Left ventricle myocardium inferior (tissue), 1 donor: ENCODE results near the gene SS18L1. TPM values are rescaled to one million over a fixed set of nuclear protein-coding genes. Genes with fewer than 3 reads are reported as not detected.

Source experiments
- DNase-seq: peaks from one replicate; pipeline ENCODE4 v3.0.0-alpha.2; 2020
- H3K27ac ChIP-seq: fragments of 200-600 bp; replicated peaks from 2 replicates; pipeline ENCODE4 v1.8.0; 2021
- H3K27me3 ChIP-seq: fragments of 200-600 bp; 2 replicates; pipeline ENCODE4 v1.8.0; 2021; ENCODE audit warnings: low read depth
- H3K36me3 ChIP-seq: fragments of 200-600 bp; 2 replicates; pipeline ENCODE4 v1.8.0; 2021
- H3K4me1 ChIP-seq: fragments of 200-600 bp; 2 replicates; pipeline ENCODE4 v1.8.0; 2021
- H3K4me3 ChIP-seq: fragments of 200-600 bp; 2 replicates; pipeline ENCODE4 v1.8.0; 2021; ENCODE audit warnings: mild to moderate bottlenecking, moderate library complexity
- H3K9me3 ChIP-seq: fragments of 200-600 bp; replicated peaks from 2 replicates; pipeline ENCODE4 v1.8.0; 2021
- CTCF ChIP-seq: fragments of 200-600 bp; IDR thresholded peaks from 2 replicates; pipeline ENCODE4 v1.8.0; 2021; ENCODE audit warnings: antibody characterized with exemption, mild to moderate bottlenecking, borderline replicate concordance
- intact Hi-C: fragments of 100-400 bp; cut with micrococcal nuclease; formaldehyde crosslinking; loops from one replicate; pipeline ENCODE4 v1.11.0; 2022
- total RNA-seq: library from RNA; stranded (reverse); fragmentation: NEBNext Ultra II Directional; extraction: Animal tissue kit (Norgen Biotek cat#: 25700); gene quantifications from one replicate; pipeline ENCODE4 v1.2.1, GENCODE V29; 2021
- donor health status: DM: no; HTN: yes; CAD: no; lungs with severe emphysema.

SS18L1 gene
- total RNA-seq, 1 donor from 2014 or later: 9.0 TPM

GRCh38 chr20:62225026-62225425 is 81.5 kb downstream of the SS18L1 start:
- no peak for DNase-seq
- TF ChIP-seq CTCF: no peak
- H3K4me3 ChIP-seq: no peak overlapping the region
- peaks cover 85% of the 10 kb centered on the region for H3K27me3 ChIP-seq
- H3K27ac ChIP-seq: no peak overlapping the region
- intact Hi-C loops: no loop called here
- H3K36me3 ChIP-seq: no peaks in the 10 kb centered on the region
- peaks cover 21% of the 10 kb centered on the region for H3K4me1 ChIP-seq
- H3K9me3 ChIP-seq: no peaks in the 10 kb centered on the region

- peaks cover 76% of the 10 kb centered on the region for H3K27me3 ChIP-seq
- no peak for DNase-seq
- intact Hi-C loops: no loop called here
- H3K4me3 ChIP-seq: no peak overlapping the region
- TF ChIP-seq CTCF: no peak
- no peaks in the 10 kb centered on the region for H3K9me3 ChIP-seq
- no peaks in the 10 kb centered on the region for H3K36me3 ChIP-seq
- peaks cover 13% of the 10 kb centered on the region for H3K4me1 ChIP-seq
- H3K27ac ChIP-seq: no peak overlapping the region
Observed at GRCh38 chr20:62225820-62226635, 82.5 kb downstream of the SS18L1 start.

GRCh38 chr20:62226707-62227590 is 83.4 kb downstream of the SS18L1 start:
- peaks cover 10% of the 10 kb centered on the region for H3K4me1 ChIP-seq
- no peak for TF ChIP-seq CTCF
- DNase-seq: no peak
- H3K36me3 ChIP-seq: no peaks in the 10 kb centered on the region
- intact Hi-C loops: no loop called here
- H3K27me3 ChIP-seq: peaks cover 67% of the 10 kb centered on the region
- H3K27ac ChIP-seq: no peak overlapping the region
- no peaks in the 10 kb centered on the region for H3K9me3 ChIP-seq
- H3K4me3 ChIP-seq: no peak overlapping the region

- H3K36me3 ChIP-seq: no peaks in the 10 kb centered on the region
- no peak for DNase-seq
- H3K27me3 ChIP-seq: peaks cover 66% of the 10 kb centered on the region
- peaks cover 14% of the 10 kb centered on the region for H3K4me1 ChIP-seq
- intact Hi-C loops: no loop called here
- H3K9me3 ChIP-seq: no peaks in the 10 kb centered on the region
- no peak overlapping the region for H3K27ac ChIP-seq
- no peak overlapping the region for H3K4me3 ChIP-seq
- TF ChIP-seq CTCF: no peak
Observed at GRCh38 chr20:62227591-62227976, 84.0 kb downstream of the SS18L1 start.

- Histone ChIP-seq H3K27ac (no peak overlapping the region), H3K4me1 (peaks cover 21% of the 10 kb centered on the region), H3K36me3 (no peaks in the 10 kb centered on the region), H3K4me3 (no peak overlapping the region), H3K9me3 (no peaks in the 10 kb centered on the region), H3K27me3 (peaks cover 63% of the 10 kb centered on the region)
- no peak for DNase-seq
- intact Hi-C loops: no loop called here
- TF ChIP-seq CTCF: no peak
Observed at GRCh38 chr20:62227977-62228958, 84.7 kb downstream of the SS18L1 start.
